B cell (primary cell): ENCODE results near the gene LTB4R. TPM values are rescaled to one million over a fixed set of nuclear protein-coding genes. Genes with fewer than 3 reads are reported as not detected.

Experiments
- ATAC-seq: fragments of 200-7000 bp; cut with Tn5 transposase; one replicate; pipeline ENCODE4 v1.10.0; 2021; ENCODE audit warnings: low read depth, mild to moderate bottlenecking, moderate number of reproducible peaks, moderate library complexity
- CTCF ChIA-PET: fragments of 350-600 bp; sonication (Branson Sonifier 250); formaldehyde crosslinking; loops from one replicate; lab custom pipeline; 2021; ENCODE audit warnings: antibody characterized with exemption, inconsistent platforms; lab: Charles Lee
- POLR2A ChIA-PET: fragments of 350-600 bp; sonication (Branson Sonifier 250); formaldehyde crosslinking; loops from one replicate; lab custom pipeline; 2021; ENCODE audit warnings: antibody characterized with exemption; lab: Charles Lee
- DNase-seq: peaks from one replicate; pipeline ENCODE4 v3.0.0; 2013
- H2AFZ ChIP-seq: 2 replicates; pipeline ENCODE4 v1.6.1; 2012; ENCODE audit warnings: mild to moderate bottlenecking, low read depth, low read length; ENCODE audit not compliant: insufficient read depth, poor library complexity, severe bottlenecking
- H3K27ac ChIP-seq, 2 donors: 1 replicate in 1 of 2; 2 replicates in 1 of 2; pipeline ENCODE4 v1.5.1; 2012 to 2013; ENCODE audit warnings: low read length in 2 of 2, mild to moderate bottlenecking in 2 of 2, moderate library complexity in 1 of 2
- H3K27me3 ChIP-seq, 4 experiments: fragments of 200-600 bp in 1 of 4; sonication (generic) in 1 of 4; replicated peaks in 1 of 4; 1 replicate in 2 of 4; 2 replicates in 2 of 4; pipeline versions ENCODE4 v1.6.1 to v1.7.0; 2013 to 2016; ENCODE audit warnings: low read length in 3 of 4, mild to moderate bottlenecking in 2 of 4, mixed read lengths in 1 of 4, moderate library complexity in 1 of 4; ENCODE audit not compliant: insufficient read depth in 4 of 4, control insufficient read depth in 3 of 4; ENCODE audit errors: control extremely low read depth in 1 of 4
- H3K36me3 ChIP-seq, 2 experiments: replicated peaks in 1 of 2; 1 replicate in 1 of 2; 2 replicates in 1 of 2; pipeline versions ENCODE4 v1.6.1 to v1.7.1; 2013; ENCODE audit warnings: low read length in 1 of 2; ENCODE audit not compliant: insufficient read depth in 2 of 2, control insufficient read depth in 1 of 2; ENCODE audit errors: control extremely low read depth in 1 of 2, extremely low read depth in 1 of 2
- H3K4me1 ChIP-seq, 2 donors: fragments of 200-600 bp in 1 of 2; sonication (generic) in 1 of 2; 1 replicate in 1 of 2; 2 replicates in 1 of 2; pipeline versions ENCODE4 v1.5.1 to v1.6.1; 2013 to 2017; ENCODE audit warnings: low read length in 2 of 2; ENCODE audit not compliant: control insufficient read depth in 2 of 2, insufficient read depth in 2 of 2
- H3K4me2 ChIP-seq: replicated peaks from 2 replicates; pipeline ENCODE3; 2012; ENCODE audit warnings: mild to moderate bottlenecking, low read depth, low read length; ENCODE audit not compliant: poor library complexity, severe bottlenecking
- H3K4me3 ChIP-seq, 5 experiments: fragments of 200-600 bp in 1 of 5; sonication (generic) in 1 of 5; 1 replicate in 3 of 5; 2 replicates in 2 of 5; pipeline versions ENCODE4 v1.5.1 to v1.7.0; 2011 to 2016; ENCODE audit warnings: low read length in 4 of 5, mild to moderate bottlenecking in 4 of 5, low read depth in 2 of 5, control low read depth in 1 of 5, moderate library complexity in 1 of 5; ENCODE audit not compliant: insufficient read depth in 1 of 5; ENCODE audit errors: control extremely low read depth in 1 of 5, extremely low read depth in 1 of 5
- H3K79me2 ChIP-seq: fragments of 200-600 bp; sonication (generic); one replicate; pipeline ENCODE4 v1.6.0; 2016; ENCODE audit warnings: low read length; ENCODE audit not compliant: control insufficient read depth, insufficient read depth
- H3K9ac ChIP-seq: fragments of 200-600 bp; sonication (generic); 2 replicates; pipeline ENCODE4 v1.6.1; 2017; ENCODE audit warnings: mild to moderate bottlenecking, low read length, moderate library complexity
- H3K9me3 ChIP-seq, 3 donors: one replicate each; pipeline versions ENCODE4 v1.6.1 to v1.7.1; 2013; ENCODE audit warnings: low read length in 2 of 3; ENCODE audit not compliant: control insufficient read depth in 2 of 3, insufficient read depth in 1 of 3; ENCODE audit errors: control extremely low read depth in 1 of 3
- H4K20me1 ChIP-seq: 2 replicates; pipeline ENCODE4 v1.6.0; 2012; ENCODE audit warnings: mild to moderate bottlenecking, low read length; ENCODE audit not compliant: insufficient read depth, control insufficient read depth, poor library complexity, severe bottlenecking
- H3K27ac Mint-ChIP-seq: one replicate; pipeline ENCODE4 v1.8.0; 2021; ENCODE audit warnings: mixed read lengths
- H3K27me3 Mint-ChIP-seq: one replicate; pipeline ENCODE4 v1.8.0; 2021; ENCODE audit warnings: mixed read lengths
- H3K4me1 Mint-ChIP-seq: one replicate; pipeline ENCODE4 v1.8.0; 2021; ENCODE audit warnings: mixed read lengths
- H3K4me3 Mint-ChIP-seq: one replicate; pipeline ENCODE4 v1.8.0; 2021; ENCODE audit warnings: mixed read lengths
- H3K9me3 Mint-ChIP-seq: one replicate; pipeline ENCODE4 v1.8.0; 2022; ENCODE audit warnings: mixed read lengths; ENCODE audit not compliant: insufficient read depth
- EZH2 ChIP-seq: IDR thresholded peaks from 2 replicates; pipeline ENCODE4 v1.6.1; 2012; ENCODE audit warnings: borderline replicate concordance, low read depth, mild to moderate bottlenecking, moderate library complexity, low read length; ENCODE audit not compliant: insufficient read depth, poor library complexity, severe bottlenecking
- WGBS: methylation state at CpG from one replicate; pipeline ENCODE4 v1.1.5; 2013; ENCODE audit warnings: missing lambda C conversion rate; ENCODE audit not compliant: insufficient coverage; 5-methylcytosine and 5-hydroxymethylcytosine counted together
- intact Hi-C: fragments of 100-400 bp; cut with micrococcal nuclease; formaldehyde crosslinking; loops from one replicate; pipeline ENCODE4 v1.10.0; 2022
- polyA plus RNA-seq: library from polyadenylated mRNA; depleted of rRNA; stranded (reverse); fragments of >200 nt; gene quantifications from 2 replicates; pipeline ENCODE4 v1.2.3, GENCODE V29; 2012
- total RNA-seq, 2 donors: library from RNA; stranded (reverse); fragments of 120-200 nt in 1 of 2; gene quantifications; 1 replicate in 1 of 2; 2 replicates in 1 of 2; pipeline versions ENCODE4 v1.2.3 to v1.2.4, GENCODE V29; 2013 to 2022
- TF ChIP-seq, protein P1 (sequence below): fragments of 200-600 bp; IDR thresholded peaks from one replicate; pipeline ENCODE4 v1.8.0; 2022; ENCODE audit warnings: antibody characterized with exemption, mild to moderate bottlenecking

The LTB4R gene
- total and polyA plus RNA-seq, 2 donors (not counting 1 experiment from before 2014, with no cell fraction given), result 8.8 to 19.1 TPM

DNA sequence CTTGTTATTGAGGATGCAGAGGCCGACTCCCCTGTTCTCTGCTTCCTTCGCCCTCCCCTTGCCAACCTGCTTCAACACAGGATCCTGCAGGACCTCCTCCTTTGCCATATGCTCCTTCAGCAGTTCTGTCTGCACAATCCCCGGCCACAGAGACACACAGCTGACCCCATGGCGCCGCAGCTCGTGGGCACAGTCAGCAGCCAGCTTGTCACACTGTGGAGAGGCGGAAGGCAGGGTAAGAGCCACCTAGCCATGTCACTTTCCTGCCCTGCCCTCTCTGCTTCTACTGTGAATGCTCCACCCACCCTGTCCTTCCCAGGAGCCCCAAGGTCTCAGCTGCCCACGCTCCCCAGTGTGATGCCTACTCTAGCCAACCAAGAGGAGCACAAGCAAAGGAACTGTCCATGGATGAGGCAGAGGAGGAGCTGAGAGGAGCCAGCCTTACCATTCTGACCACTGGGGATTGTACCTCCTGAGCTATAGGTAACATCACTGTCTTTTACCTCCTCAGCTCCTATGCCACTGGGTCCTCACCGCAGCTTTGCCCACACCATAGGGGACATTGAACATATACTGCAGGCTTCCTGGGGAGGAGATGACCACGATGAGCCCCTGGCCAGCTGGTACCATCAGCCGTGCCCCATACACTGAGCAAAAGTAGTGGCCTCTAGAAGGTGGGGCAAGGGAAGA, 19.0 kb upstream of the LTB4R start:
- H3K4me3 Mint-ChIP-seq, result no peak overlapping the region

DNA sequence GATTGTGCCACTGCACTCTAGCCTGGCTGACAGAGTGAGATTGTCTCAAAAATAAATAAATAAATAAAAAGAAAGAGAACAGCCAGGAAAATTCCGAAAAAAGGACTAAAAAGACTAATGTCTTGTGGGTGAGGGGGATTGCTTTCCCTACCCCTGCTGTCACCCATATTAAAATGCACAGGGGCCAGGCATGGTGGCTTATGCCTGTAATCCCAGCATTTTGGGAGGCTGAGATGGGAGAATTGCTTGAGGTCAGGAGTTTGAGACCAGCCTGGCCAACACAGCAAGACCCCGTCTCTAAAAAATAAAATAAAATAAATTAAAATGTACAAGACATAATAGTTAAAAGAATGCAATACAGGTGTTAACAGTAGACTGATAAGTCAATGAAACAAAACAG, 17.8 kb upstream of the LTB4R start:
- no peaks in the 10 kb centered on the region for H3K9me3 ChIP-seq
- POLR2A ChIA-PET, result no interaction called here
- no peak overlapping the region for H3K4me3 ChIP-seq
- peaks cover 13 to 58% of the 10 kb centered on the region in 2 experiments for H3K36me3 ChIP-seq
- no peak overlapping the region for H3K4me3 Mint-ChIP-seq
- DNase-seq, result no peak
- H4K20me1 ChIP-seq, result no peaks in the 10 kb centered on the region
- peaks cover 24 to 38% of the 10 kb centered on the region in 2 donors for H3K4me1 ChIP-seq
- CTCF ChIA-PET, result interaction anchor here (1.4 to 5.1 kb wide), 6 partner anchors 12 to 51 kb away, joined by 7 to 41 read pairs (median 12); partner anchors contain the start of genes CIDEB, LTB4R2, RABGGTA and TINF2
- peaks cover 17% of the 10 kb centered on the region for H3K79me2 ChIP-seq
- intact Hi-C loops, result no loop called here
- ATAC-seq, result no peak
- peaks cover 33% of the 10 kb centered on the region for H3K4me1 Mint-ChIP-seq
- H3K9me3 Mint-ChIP-seq, result no peaks in the 10 kb centered on the region
- TF ChIP-seq, protein P1, sequence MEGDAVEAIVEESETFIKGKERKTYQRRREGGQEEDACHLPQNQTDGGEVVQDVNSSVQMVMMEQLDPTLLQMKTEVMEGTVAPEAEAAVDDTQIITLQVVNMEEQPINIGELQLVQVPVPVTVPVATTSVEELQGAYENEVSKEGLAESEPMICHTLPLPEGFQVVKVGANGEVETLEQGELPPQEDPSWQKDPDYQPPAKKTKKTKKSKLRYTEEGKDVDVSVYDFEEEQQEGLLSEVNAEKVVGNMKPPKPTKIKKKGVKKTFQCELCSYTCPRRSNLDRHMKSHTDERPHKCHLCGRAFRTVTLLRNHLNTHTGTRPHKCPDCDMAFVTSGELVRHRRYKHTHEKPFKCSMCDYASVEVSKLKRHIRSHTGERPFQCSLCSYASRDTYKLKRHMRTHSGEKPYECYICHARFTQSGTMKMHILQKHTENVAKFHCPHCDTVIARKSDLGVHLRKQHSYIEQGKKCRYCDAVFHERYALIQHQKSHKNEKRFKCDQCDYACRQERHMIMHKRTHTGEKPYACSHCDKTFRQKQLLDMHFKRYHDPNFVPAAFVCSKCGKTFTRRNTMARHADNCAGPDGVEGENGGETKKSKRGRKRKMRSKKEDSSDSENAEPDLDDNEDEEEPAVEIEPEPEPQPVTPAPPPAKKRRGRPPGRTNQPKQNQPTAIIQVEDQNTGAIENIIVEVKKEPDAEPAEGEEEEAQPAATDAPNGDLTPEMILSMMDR, result no peak
- TF ChIP-seq EZH2, result no peak
- no peak overlapping the region for H3K27ac Mint-ChIP-seq
- H3K27me3 Mint-ChIP-seq, result no peaks in the 10 kb centered on the region
- H3K4me2 ChIP-seq, result no peak overlapping the region
- no CpG with 5 or more reads among the region's 2 CpGs for WGBS
- H3K27ac ChIP-seq, result no peak overlapping the region
- H3K27me3 ChIP-seq, result no peaks in the 10 kb centered on the region
- H2AFZ ChIP-seq, result no peak overlapping the region
- no peak overlapping the region for H3K9ac ChIP-seq

More for the DNA sequence above, 19.0 kb upstream of the LTB4R start:
- no peak overlapping the region for H2AFZ ChIP-seq
- no peak overlapping the region for H3K4me2 ChIP-seq
- H3K4me3 ChIP-seq, result no peak overlapping the region
- no peaks in the 10 kb centered on the region for H4K20me1 ChIP-seq
- peaks cover 15% of the 10 kb centered on the region for H3K79me2 ChIP-seq
- ATAC-seq, result no peak
- ChIA-PET CTCF (interaction anchor here (0.9 to 5.1 kb wide), 7 partner anchors 11 to 49 kb away, joined by 3 to 41 read pairs (median 11); partner anchors contain the start of genes CIDEB, LTB4R2, RABGGTA and TINF2), POLR2A (interaction anchor here (0.6 to 1.2 kb wide), 3 partner anchors 19 to 70 kb away, joined by 3 to 6 read pairs (median 3); partner anchors contain the start of gene LTB4R)
- Mint-ChIP-seq H3K9me3 (no peaks in the 10 kb centered on the region), H3K4me1 (peaks cover 27% of the 10 kb centered on the region), H3K27me3 (no peaks in the 10 kb centered on the region), H3K27ac (no peak overlapping the region)
- TF ChIP-seq, protein P1, result no peak
- no peak for TF ChIP-seq EZH2
- no peaks in the 10 kb centered on the region for H3K9me3 ChIP-seq
- DNase-seq, result no peak
- intact Hi-C loops, result no loop called here
- WGBS, result 96% methylated on average over 8 of the region's 11 CpGs
- no peaks in the 10 kb centered on the region for H3K27me3 ChIP-seq
- peaks cover 18 to 27% of the 10 kb centered on the region in 2 donors for H3K4me1 ChIP-seq
- no peak overlapping the region for H3K27ac ChIP-seq
- no peak overlapping the region for H3K9ac ChIP-seq
- H3K36me3 ChIP-seq, result peaks cover 13 to 58% of the 10 kb centered on the region in 2 experiments
